Activated T-cell treated with anti-CD3 and anti-CD28 coated beads for 24 hours (primary cell): ENCODE data around the gene OR4E2.
"Not testable (repeated sequence)": the region's sequence is repeated elsewhere in the genome, so short reads cannot be mapped to it uniquely, and the experiment has no call there.

ENCODE experiments used
- DNase-seq: peaks from one replicate; pipeline ENCODE4 v3.0.0-alpha.2; 2020; ENCODE audit warnings: low read depth

The OR4E2 gene

GRCh38 chr14:21653331-21653885 lies at the start of gene OR4E2:
Gene OR4E2, plus strand, starts transcription at chr14:21653835. Its CDS starts 11,248 bp downstream, at chr14:21665083.
- DNase-seq, result no peak

- DNase-seq, result no peak
Measured at GRCh38 chr14:21612324-21612723, 41.3 kb upstream of the OR4E2 start.

- no peak for DNase-seq
Measured at GRCh38 chr14:21614240-21614639, 39.4 kb upstream of the OR4E2 start.

GRCh38 chr14:21617614-21618013 lies 36.0 kb upstream of the OR4E2 start:
- no peak for DNase-seq

- no peak for DNase-seq
Measured at GRCh38 chr14:21626491-21627230, 27.0 kb upstream of the OR4E2 start.

- not testable (repeated sequence) for DNase-seq
Measured at GRCh38 chr14:21630503-21630902, 23.1 kb upstream of the OR4E2 start.

- DNase-seq, result no peak
Measured at GRCh38 chr14:21631084-21631483, 22.6 kb upstream of the OR4E2 start.

GRCh38 chr14:21634840-21635239 lies 18.8 kb upstream of the OR4E2 start, which contains the start of gene OR10G2:
Gene OR10G2, minus strand, starts transcription at chr14:21634940. Its CDS starts 98 bp downstream, at chr14:21634842.
- DNase-seq, result no peak

- no peak for DNase-seq
Measured at GRCh38 chr14:21642683-21643082, 11.0 kb upstream of the OR4E2 start.

GRCh38 chr14:21643407-21643806 lies 10.2 kb upstream of the OR4E2 start:
- no peak for DNase-seq

GRCh38 chr14:21647380-21647779 lies 6.3 kb upstream of the OR4E2 start:
- DNase-seq, result no peak

GRCh38 chr14:21652209-21652808 lies 1.3 kb upstream of the OR4E2 start:
- DNase-seq, result no peak

GRCh38 chr14:21654215-21654614 lies 580 bp downstream of the OR4E2 start:
- no peak for DNase-seq

GRCh38 chr14:21656980-21657379 lies 3.3 kb downstream of the OR4E2 start:
- no peak for DNase-seq

- DNase-seq, result no peak
Measured at GRCh38 chr14:21668377-21668776, 14.7 kb downstream of the OR4E2 start.

- DNase-seq, result no peak
Measured at GRCh38 chr14:21669284-21669683, 15.6 kb downstream of the OR4E2 start.

- no peak for DNase-seq
Measured at GRCh38 chr14:21671371-21671770, 17.7 kb downstream of the OR4E2 start.

- DNase-seq, result no peak
Measured at GRCh38 chr14:21672116-21672515, 18.5 kb downstream of the OR4E2 start.

GRCh38 chr14:21673718-21674117 lies 20.1 kb downstream of the OR4E2 start, which contains the start of gene OR4E1:
Gene OR4E1, minus strand, starts transcription at chr14:21673818. Its CDS starts 2,883 bp downstream, at chr14:21670935.
- DNase-seq, result no peak

- no peak for DNase-seq
Measured at GRCh38 chr14:21675566-21675965, 21.9 kb downstream of the OR4E2 start.

- DNase-seq, result no peak
Measured at GRCh38 chr14:21680072-21680471, 26.4 kb downstream of the OR4E2 start.

GRCh38 chr14:21686468-21686867 lies 32.8 kb downstream of the OR4E2 start:
- DNase-seq, result no peak

GRCh38 chr14:21694425-21694824 lies 40.8 kb downstream of the OR4E2 start:
- no peak for DNase-seq
